T1000 (cell line): ENCODE data around the gene ZNF350.
A peak's percentile ranks its signal among the peaks of the same experiment; 100 is the strongest.
"Not testable (repeated sequence)": the region's sequence is repeated elsewhere in the genome, so short reads cannot be mapped to it uniquely, and the experiment has no call there.

Source experiments
- DNase-seq: peaks from one replicate; lab custom pipeline; 2025; ENCODE audit warnings: mixed read lengths; lab: John Stamatoyannopoulos, UW

ZNF350 gene

DNA sequence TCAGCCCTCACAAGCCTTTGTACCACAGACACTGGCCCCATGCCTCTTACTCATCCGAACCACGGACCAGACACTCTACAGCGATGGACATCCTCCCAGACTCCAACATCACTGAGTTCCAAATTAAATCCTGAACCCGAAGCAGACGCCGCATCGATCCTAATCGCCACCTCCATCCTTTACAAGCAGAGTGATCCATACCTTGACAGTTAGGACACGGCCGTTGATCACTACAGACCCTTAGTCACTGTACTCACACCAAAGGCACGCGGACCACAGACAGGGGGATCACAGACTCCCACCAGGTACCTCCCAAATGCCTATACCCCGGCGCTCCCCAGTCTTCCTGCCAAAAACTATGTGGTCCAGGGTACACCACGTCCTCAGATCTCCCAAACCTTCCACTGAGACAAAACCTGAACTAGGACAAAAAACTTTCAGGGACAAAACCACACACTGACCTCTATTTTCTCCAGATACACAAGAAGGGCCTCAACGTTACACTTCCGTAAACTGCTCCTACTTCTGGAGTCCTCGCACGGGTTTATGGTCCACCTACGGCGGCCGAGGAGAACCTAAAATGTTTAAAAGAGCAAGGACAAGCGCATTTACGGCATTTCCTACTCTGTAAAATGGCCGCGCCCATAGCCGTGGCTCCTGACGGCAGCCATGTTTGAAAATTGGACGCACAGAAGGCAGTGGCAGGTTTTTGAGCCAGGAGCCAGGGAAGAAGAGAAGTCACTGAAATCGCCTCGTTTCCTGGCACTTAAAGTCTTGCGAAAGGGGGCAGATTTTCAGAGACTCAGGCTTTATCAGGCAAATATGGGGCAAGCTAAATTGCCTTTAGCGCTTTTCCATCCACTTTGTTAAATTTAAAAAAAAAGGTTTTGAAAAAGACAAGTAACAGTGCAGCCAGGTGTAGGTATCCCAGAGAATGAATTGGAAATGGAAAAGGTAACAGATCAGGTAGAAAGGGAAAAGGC, at the start of gene ZNF350:
TSS of gene ZNF350 (minus strand) at position 532 of the 983 bp plus-strand sequence. CDS start 12,480 bp downstream, outside the sequence.
- DNase-seq: peak; percentile 73

DNA sequence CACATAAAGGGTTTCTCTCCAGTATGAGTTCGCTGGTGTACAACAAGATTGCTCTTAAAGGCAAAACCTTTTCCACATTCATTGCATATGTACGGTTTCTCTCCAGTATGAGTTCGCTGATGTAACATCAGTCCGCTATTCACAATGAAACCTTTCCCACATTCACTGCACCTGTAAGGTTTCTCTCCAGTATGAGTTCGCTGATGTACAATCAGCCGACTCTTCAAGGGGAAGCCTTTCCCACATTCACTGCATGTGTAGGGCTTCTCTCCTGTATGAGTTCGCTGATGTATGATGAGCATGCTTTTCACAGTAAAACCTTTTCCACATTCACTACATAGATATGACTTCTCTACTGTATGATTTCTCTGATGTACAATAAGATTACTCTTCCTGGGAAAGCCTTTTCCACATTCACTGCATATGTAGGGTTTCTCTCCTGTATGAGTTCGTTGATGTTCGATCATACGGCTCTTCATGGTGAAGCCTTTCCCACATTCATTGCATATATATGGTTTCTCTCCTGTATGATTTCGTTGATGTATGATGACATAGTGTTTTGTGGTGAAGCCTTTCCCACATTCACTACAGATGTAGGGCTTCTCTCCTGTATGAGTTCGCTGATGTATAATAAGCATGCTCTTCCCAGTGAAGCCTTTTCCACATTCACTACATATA, 47.5 kb upstream of the ZNF350 start:
- DNase-seq: no peak

DNA sequence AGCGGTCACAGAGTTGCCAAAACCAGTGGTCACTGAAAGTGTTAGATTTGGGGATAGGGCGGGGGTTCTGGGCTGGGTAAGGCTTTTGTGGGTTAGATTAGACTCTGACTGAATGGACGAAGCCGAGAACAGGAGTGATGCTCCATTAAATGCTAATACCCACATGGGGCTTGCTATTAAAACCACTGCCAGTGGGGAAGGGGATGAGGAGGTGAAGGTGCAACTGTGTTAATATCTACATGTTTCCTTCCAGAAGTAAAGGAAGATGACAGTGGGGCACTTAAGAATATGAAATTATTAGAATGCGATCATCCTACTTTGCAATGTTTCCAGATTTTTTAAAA, 42.1 kb upstream of the ZNF350 start:
- DNase-seq: no peak

DNA sequence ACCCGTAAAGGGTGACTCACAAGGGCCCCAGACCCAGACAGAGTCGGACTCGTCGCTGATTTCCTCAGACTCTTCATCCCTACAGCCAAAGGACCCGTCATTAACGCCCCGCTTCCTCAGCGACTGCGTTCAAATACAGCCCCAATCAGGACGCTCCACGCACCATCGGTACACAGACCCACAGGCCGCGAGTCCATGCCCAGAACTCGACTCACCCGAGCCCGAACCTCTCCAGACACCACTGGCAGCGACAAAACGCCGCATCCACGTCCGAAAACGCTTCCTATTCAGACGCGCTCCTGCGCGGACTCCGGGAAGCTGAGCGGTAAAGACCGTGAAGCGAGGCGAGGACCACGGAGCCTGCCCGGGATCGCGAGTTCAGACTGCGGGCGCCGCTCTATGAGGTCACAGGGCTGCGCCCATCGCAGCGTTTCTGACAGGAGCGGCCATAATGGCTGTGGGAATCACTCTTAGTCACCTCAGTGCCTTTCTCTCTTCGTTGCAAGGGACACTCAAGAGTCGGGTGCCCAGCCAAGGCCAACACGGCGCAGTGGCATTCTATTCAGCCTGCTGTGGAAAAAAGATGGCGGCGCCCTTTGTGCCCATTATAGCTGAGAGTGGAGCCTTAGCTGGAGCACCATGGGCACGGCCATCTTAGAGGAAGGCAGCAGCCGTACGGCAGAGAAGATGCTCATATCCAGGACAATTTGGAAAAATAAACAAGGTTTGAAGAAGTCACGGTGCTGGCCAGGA, 41.6 kb upstream of the ZNF350 start, which contains the start of gene ZNF614:
TSS of gene ZNF614 (minus strand) at position 353 of the 753 bp plus-strand sequence. CDS start 2,634 bp downstream, outside the sequence.
- DNase-seq: peak; percentile 78

DNA sequence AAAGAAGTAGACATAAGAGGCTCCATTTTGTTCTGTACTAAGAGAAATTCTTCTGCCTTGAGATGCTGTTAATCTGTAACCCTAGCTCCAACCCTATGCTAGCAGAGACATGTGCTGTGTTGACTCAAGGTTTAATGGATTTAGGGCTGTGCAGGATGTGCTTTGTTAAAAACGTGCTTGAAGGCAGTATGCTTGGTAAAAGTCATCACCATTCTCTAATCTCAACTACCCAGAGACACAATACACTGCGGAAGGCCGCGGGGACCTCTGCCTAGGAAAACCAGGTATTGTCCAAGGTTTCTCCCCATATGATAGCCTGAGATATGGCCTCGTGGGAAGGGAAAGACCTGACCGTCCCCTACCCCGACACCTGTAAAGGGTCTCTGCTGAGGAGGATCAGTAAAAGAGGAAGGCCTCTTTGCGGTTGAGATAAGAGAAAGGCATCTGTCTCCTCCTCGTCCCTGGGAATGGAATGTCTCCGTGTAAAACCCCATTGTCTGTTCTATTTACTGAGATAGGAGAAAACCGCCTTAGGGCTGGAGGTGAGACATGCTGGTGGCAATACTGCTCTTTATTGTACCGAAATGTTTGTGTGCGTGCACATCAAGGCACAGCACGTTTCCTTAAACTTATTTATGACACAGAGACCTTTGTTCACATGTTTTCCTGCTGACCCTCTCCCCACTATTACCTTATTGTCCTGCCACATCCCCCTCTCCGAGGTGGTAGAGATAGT, 39.8 kb upstream of the ZNF350 start:
- DNase-seq: not testable (repeated sequence)

DNA sequence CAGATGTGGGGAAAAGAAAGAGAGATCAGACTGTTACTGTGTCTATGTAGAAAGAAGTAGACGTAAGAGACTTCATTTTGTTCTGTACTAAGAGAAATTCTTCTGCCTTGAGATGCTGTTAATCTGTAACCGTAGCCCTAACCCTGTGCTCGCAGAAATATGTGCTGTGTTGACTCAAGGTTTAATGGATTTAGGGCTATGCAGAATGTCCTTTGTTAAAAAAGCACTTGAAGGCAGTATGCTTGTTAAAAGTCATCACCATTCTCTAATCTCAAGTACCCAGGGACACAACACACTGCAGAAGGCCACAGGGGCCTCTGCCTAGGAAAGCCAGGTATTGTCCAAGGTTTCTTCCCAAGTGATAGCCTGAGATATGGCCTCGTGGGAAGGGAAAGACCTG, 37.8 kb upstream of the ZNF350 start:
- not testable (repeated sequence) for DNase-seq

DNA sequence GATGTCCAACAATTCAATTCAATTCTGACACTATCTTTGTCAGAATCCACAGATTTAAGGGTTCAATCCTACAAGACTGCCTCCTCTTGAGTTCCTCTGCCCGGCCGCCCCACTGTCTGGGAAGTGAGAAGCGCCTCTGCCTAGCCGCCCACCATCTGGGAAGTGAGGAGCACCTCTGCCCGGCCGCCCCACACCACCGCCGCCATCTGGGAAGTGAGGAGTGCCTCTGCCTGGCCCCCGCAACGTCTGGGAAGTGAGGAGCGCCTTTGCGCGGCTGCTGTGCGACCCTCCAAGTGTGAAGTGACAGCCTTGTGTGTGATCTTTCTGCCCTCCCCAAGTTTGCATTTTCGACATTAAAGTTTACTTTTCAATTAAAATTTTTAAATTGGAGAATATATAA, 35.6 kb upstream of the ZNF350 start:
- DNase-seq: no peak

DNA sequence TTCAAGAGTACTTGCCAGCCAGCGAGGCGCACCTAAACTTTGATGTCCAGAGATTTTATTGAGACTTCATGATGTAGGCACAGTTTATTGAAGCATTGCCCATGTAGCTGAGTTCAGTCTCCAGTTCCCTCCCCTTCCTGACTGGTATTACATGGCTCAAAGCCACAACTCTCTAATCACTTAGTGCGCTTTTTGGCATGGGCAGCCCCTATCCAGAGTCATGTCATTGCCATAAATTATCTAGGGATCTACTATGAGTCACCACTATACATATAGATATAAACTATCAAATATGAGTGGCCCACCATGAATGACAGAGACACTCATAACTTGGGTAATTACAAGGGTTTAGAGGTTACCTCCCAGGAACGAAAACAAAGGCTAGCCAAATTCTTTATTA, 33.9 kb upstream of the ZNF350 start:
- DNase-seq: no peak

DNA sequence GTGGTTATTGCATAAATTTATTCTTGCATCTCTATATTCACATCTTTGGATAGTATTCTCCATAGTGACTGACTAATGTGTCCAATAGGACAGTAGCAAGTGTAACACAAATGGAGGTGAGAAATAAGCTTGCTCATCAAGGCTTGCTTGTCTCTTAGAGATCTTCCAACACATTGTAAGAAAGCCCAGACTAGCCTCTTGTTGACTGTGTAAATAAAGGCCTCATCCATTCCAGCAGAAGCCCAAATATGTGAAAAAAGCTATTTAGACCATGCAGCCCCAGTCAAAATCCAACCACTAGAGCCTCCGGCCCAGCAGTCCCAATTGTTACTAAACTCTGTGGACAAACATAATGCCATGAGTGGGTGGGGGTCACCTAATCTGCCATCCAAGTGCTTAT, 24.0 kb upstream of the ZNF350 start:
- DNase-seq: no peak

DNA sequence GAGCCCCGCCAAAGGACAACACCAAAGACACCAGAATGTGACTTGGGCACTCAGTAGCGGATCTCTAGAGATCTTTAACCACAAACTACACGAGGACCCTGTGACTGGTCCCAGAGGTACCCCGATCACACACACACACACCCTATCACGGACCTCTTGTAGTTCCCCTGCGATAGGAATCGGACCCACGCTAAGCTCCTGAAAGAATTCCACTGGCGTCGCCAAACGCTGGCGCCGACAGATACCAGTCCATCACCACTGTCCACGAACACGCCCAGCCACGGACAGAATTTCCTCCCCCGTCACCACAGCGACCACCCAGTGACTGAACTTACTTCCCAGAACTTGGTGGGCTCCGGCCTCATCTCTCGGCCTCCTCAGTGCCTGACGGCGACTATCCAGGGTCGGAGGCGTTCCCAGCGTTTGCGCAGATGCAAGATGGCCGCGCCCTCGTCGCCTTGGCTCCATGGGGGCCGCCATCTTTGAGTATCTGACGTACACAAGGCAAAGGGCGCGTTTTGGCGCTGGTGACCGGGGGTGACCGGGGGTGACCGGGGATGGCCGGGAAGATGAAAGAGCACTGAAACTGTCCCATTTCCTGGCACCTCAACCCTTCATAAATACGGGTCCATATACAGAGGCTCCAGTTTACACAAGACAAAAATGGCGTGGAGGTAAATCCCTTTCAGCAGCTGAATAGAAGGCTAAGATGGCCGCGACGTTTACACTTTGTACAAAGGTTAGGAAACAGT, 21.3 kb upstream of the ZNF350 start, which contains the start of gene ZNF615:
TSS of gene ZNF615 (minus strand) at position 406 of the 752 bp plus-strand sequence. CDS start 4,500 bp downstream, outside the sequence.
- peak; percentile 76 for DNase-seq

DNA sequence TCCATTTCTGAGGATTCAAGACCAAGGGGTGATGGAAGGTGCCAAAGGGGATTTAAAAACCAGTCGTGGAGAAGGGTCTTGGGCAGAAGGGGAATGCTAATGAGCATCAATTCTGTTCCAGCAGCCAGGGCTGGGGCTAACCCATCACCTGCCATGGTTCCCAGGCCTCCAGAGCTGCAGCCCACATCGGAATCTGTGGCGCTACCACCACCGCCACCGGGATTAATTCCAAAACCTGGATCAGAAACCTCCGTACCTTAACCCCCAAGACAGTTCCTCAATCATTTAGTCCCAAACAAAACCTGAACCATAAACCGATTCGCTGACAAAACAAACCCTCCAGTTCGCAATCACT, 20.8 kb upstream of the ZNF350 start:
- no peak for DNase-seq

DNA sequence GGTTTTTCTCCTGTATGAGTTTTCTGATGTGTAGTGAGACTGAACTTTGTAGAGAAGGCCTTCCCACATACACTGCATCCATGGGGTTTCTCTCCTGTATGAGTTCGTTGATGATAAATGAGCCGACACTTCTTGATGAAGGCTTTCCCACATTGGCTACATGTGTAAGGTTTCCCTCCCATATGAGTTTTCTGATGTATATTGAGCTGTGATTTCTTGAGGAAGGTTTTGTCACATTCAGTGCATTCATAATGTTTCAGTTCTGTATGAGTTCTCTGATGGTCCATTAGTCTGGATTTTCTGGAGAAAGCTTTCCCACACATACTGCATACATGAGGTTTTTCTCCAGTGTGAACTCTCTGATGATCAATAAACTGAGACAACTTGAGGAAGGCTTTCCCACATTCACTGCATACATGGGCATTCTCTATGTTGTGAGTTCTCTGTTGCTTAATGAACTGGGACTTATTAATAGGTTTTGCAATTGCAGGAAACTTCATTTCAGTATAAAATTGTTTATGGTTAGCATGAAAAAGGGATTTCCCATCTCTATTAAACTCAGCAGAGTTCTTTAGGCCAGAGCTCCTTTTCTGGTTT, 7.5 kb upstream of the ZNF350 start:
- no peak for DNase-seq

DNA sequence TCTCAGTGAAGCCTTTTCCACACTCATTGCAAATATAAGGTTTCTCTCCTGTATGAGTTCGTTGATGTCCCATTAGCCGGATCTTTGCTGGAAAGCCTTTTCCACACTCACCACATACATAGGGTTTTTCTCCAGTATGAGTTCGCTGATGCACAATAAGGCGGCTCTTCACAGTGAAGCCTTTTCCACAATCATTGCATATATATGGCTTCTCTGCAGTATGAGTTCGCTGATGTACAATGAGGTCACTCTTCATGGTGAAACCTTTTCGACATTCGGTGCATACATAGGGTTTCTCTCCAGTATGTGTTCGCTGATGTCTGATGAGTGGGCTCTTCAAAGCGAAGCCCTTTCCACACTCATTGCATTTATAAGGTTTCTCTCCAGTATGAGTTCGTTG, 6.8 kb upstream of the ZNF350 start:
- DNase-seq: no peak

DNA sequence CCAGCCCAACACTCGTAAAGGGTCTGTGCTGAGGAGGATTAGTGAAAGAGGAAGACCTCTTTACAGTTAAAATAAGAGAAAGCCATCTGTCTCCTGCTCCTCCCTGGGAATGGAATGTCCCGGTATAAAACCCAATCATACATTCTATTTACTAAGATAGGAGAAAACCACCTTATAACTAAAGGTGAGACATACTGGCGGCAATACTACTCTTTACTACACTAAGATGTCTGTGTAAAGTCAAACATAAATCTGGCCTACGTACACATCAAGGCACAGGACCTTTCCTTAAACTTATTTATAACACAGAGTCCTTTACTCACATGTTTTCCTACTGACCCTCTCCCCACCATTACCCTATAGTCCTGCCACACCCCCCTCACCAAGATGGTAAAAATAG, 3.3 kb downstream of the ZNF350 start:
- DNase-seq: no peak

DNA sequence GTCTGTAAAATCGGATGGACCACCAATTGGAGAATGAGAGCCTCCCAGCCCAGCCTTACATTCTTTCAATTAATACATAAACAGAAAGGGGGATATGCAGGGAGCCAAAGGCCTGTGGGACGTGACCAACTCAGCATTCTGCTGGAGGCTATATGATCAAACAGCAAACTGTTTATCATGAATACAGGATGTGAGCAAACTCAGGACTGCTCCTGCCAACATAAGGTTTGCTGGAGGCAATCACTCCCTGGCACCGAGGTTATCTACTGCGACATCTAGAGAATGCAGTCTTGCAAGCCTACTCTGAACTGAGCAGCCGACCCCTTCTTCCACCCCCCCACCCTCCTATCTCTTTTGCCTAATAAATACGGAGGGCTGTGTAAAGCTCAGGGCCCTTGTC, 5.7 kb downstream of the ZNF350 start:
- DNase-seq: peak; percentile 54

DNA sequence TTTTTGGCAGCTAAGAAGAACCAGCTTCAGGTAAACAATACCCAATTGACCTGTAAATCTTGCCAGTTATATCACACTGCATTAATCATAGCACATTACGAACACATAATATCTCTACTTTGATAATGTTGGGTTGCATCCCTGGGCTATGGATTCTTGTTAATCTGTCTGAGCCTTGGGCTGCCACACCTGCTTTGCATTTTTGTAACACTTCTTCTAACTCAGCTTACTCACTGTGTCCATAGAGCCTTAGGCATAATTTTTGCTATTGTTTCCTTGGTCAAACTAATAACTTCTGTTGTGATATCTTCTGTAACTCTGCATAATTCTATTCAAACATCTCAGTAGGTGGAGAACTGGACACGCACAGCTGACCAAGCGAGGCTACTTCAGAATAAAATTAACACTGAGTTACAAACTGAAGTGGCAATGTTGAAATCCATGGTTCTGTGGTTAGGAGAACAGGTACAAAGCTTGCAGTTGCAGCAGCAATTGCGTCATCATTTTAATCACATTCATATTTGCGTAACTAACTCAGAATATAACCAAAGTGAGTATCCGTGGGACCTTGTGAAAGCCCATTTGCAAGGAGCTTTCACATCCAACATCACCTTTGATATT, 6.4 kb downstream of the ZNF350 start:
- DNase-seq: no peak

DNA sequence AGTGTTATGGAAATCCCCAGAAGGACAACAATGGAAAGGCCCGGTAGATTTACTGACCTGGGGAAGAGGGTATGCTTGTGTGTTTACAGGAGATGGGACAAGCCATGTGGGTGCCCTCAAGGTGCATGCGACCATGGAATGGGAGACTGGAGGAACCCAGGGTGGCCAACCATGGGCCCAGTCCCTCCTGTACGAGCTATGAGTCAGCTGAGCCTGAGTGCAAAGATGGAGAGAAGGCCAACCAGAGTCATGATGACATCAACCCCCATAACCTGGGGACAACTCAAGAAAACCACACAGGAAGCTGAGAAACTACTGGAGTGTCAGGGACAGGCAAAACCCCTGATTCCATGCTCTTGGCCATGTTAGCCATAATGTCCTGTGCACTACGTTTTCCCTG, 7.8 kb downstream of the ZNF350 start:
- DNase-seq: no peak

DNA sequence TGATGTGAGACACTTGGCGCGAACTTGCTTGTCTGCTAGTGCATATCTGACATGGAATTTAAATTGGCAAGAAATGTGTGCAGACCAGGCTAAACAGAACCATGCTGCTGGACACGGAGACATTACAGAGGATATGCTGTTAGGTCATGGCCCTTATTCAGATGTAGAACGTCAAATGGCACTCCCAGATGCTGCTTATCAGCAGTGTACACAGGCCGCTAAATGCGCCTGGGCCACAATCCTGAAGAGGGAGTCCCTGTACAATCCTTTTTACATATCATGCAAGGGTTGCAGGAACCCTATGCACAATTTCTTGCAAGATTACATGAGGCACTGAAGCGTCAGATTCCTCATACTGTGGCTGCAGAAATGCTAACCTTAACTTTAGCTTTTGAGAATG, 9.3 kb downstream of the ZNF350 start:
- DNase-seq: no peak

DNA sequence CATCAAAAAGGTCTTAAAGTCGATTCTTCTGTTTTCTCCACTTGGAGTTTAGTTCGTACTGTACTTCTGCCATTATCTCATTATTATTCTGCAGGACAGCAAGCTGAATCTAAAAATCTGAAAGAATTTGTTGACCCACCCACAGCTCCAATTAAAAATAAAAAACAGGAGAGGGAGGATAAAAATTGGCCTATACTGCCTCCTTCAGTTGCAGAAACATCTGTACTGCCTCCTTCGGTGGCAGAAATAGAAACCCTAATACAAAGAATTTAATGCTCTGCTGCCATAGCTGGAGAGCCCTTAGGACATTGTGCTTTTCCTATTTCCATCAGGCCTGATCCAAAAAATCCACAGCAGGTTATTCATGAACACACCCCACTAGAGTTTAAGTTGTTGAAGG, 9.8 kb downstream of the ZNF350 start:
- no peak for DNase-seq

DNA sequence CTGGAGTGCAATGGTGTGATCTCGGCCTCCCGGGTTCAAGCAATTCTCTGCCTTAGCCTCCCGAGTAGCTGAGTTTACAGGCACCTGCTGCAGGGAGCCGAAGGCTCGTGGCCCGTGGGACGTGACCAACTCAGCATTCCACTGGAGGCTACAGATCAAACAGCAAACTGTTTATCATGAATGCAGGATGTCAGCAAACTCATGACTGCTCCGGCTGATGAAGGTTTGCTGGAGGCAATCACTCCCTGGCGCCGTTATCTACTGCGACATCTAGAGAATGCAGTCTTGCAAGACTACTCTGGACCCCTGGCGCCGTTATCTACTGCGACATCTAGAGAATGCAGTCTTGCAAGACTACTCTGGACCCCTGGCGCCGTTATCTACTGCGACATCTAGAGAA, 10.9 kb downstream of the ZNF350 start:
- DNase-seq: not testable (repeated sequence)
